Heart left ventricle (tissue), 16 donors: ENCODE results near the gene LIPC. TPM values are rescaled to one million over a fixed set of nuclear protein-coding genes. Genes with fewer than 3 reads are reported as not detected.

Experiments used
- ATAC-seq, 4 donors: fragments of 200-7000 bp; cut with Tn5 transposase; one replicate each; pipeline ENCODE4 v1.9.1; 2020 to 2022; ENCODE audit warnings: moderate library complexity in 4 of 4, mild to moderate bottlenecking in 3 of 4, moderate number of reproducible peaks in 1 of 4
- DNase-seq, 5 donors: peaks; one replicate each; pipeline ENCODE4 v3.0.0-alpha.2; 2020
- H3K27ac ChIP-seq, 12 donors: fragments of 200-600 bp; sonication (generic) in 4 of 12; one replicate each; pipeline versions ENCODE4 v1.5.0 to v1.8.0; 2016 to 2022; ENCODE audit warnings: mild to moderate bottlenecking in 2 of 12
- H3K27me3 ChIP-seq, 9 donors: fragments of 200-600 bp; sonication (generic) in 2 of 9; one replicate each; pipeline versions ENCODE4 v1.5.1 to v1.8.0; 2016 to 2022; ENCODE audit warnings: mild to moderate bottlenecking in 3 of 9
- H3K36me3 ChIP-seq, 9 donors: fragments of 200-600 bp; sonication (generic) in 2 of 9; one replicate each; pipeline versions ENCODE4 v1.5.0 to v1.8.0; 2018 to 2022; ENCODE audit warnings: mild to moderate bottlenecking in 2 of 9
- H3K4me1 ChIP-seq, 12 donors: fragments of 200-600 bp; sonication (generic) in 4 of 12; one replicate each; pipeline versions ENCODE4 v1.5.0 to v1.8.0; 2016 to 2022; ENCODE audit warnings: mild to moderate bottlenecking in 3 of 12
- H3K4me3 ChIP-seq, 12 donors: fragments of 200-600 bp; sonication (generic) in 4 of 12; one replicate each; pipeline versions ENCODE4 v1.5.0 to v1.8.0; 2017 to 2022; ENCODE audit warnings: mild to moderate bottlenecking in 9 of 12, moderate library complexity in 4 of 12
- H3K9me3 ChIP-seq, 12 donors: fragments of 200-600 bp; sonication (generic) in 4 of 12; one replicate each; pipeline versions ENCODE4 v1.5.0 to v1.8.0; 2016 to 2022; ENCODE audit warnings: mild to moderate bottlenecking in 1 of 12
- CTCF ChIP-seq, 12 donors: fragments of 200-600 bp; sonication (generic) in 4 of 12; IDR thresholded peaks; one replicate each; pipeline versions ENCODE4 v1.5.0 to v1.8.0; 2018 to 2022; ENCODE audit warnings: antibody characterized with exemption in 12 of 12, mild to moderate bottlenecking in 5 of 12
- POLR2A ChIP-seq, 2 donors: fragments of 450-650 bp; IDR thresholded peaks; one replicate each; pipeline ENCODE4 v1.6.1; 2017; ENCODE audit warnings: antibody characterized with exemption in 2 of 2, mild to moderate bottlenecking in 2 of 2, moderate library complexity in 2 of 2
- WGBS, 4 donors: extraction: QIAGEN DNeasy Blood & Tissue Kit in 2 of 4; methylation state at CpG; one replicate each; pipeline versions ENCODE4 v1.1.5 to v1.1.7; 2013 to 2018; 5-methylcytosine and 5-hydroxymethylcytosine counted together
- intact Hi-C, 10 donors: fragments of 100-400 bp; cut with DNase I; formaldehyde crosslinking; loops; one replicate each; pipeline versions ENCODE4 v1.11.1 to v1.14.2; 2022
- polyA plus RNA-seq, 2 donors: library from polyadenylated mRNA; stranded (reverse); fragments of 200-250 nt; gene quantifications; one replicate each; pipeline ENCODE4 v1.2.3, GENCODE V29; 2013
- total RNA-seq, 9 donors: library from RNA; depleted of rRNA in 2 of 9; stranded (reverse); fragments of >200 nt in 2 of 9; fragmentation: NEBNext Ultra II Directional in 3 of 9; extraction: Animal tissue kit (Norgen Biotek cat#: 25700) in 3 of 9; gene quantifications; one replicate each; pipeline versions ENCODE4 v1.1.0 to v1.2.4, GENCODE V29; 2016 to 2023
- donor health status: ischemic (EF 13 %, LVEDD 7.1; RV severe dilation, severe dysfunction).
- donor health status: healthy with polysubstance abuse.
- donor health status: DM: no; HTN: yes; CAD: no.
- donor health status: DM: no; HTN: no; CAD: no.
- donor health status: ischemic (EF 25% LVEDD 6.9; RV normal size, moderate dysfunction).
- donor health status: ischemic (EF 25% LVEDD 5.7; RV mildly dilated, moderate dysfunction).
- donor health status: healthy.
- donor health status: DM: yes; HTN: yes; CAD: no.
- donor health status: ischemic (EF 35%, LVEDD 5.7; RV mildly dilated, moderate dysfunction).
- donor health status: nonischemic (EF 11% LVEDD 7.7; RV severe dilation, severe dysfunction).
- donor health status: DM: yes; HTN: yes; CAD: no.
- donor health status: PGD.
- donor health status: ischemic (EF 29% LVEDD 5.4; RV normal size, mild dysfunction).
- donor health status: nonischemic (EF 23%, LVEDD 6.1; RV moderate dilation, normal function).

The LIPC gene
- total and polyA plus RNA-seq, 11 donors = 0.10 to 1.4 (median 0.55) TPM; not detected in 1

DNA sequence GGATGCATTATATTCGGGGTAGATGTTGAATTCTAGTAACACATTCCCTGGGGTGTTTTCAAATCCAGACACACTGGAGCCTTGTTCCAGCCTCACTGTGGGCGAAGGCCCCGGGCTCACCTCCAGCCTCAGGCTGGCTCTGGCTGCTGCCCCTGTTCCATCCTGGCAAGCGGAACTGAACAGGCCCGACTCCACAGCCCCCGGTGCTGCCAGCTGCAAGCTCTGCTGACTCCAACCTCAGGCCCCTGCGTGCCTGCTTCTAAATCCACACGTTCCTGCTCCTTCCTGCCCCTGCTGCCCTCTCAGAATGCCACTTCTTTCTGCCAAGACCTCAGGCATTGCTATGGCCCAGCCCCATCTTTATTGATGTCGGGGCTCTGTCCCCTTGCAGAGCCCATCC, 90.6 kb downstream of the LIPC start:
- peak; percentile 50 to 73 (median 64) for ATAC-seq
- DNase-seq = peak in 3 of 5 donors; percentile 51 to 69 (median 68)
- H3K4me3 ChIP-seq = no peak overlapping the region
- 65 to 82% (median 79%) methylated on average over 4 to 9 of the region's 9 CpGs for WGBS, 4 donors
- H3K4me1 ChIP-seq = peaks cover 3 to 92% (median 36%) of the 10 kb centered on the region in 12 donors
- peak overlapping the region; percentile 13 to 74 (median 48) for H3K27ac ChIP-seq
- no peaks in the 10 kb centered on the region for H3K9me3 ChIP-seq
- no peaks in the 10 kb centered on the region for H3K36me3 ChIP-seq
- H3K27me3 ChIP-seq = no peaks in the 10 kb centered on the region
- intact Hi-C loops = loop anchor here in 3 of 10 donors (10.0 kb wide), 3 partner anchors 88 to 258 kb away; partner anchors contain the start of gene LIPC (in 1 of the 3)
- TF ChIP-seq POLR2A (IDR thresholded peaks at IDR 0.05) = no peak
- no peak for TF ChIP-seq CTCF (IDR thresholded peaks at IDR 0.05)

DNA sequence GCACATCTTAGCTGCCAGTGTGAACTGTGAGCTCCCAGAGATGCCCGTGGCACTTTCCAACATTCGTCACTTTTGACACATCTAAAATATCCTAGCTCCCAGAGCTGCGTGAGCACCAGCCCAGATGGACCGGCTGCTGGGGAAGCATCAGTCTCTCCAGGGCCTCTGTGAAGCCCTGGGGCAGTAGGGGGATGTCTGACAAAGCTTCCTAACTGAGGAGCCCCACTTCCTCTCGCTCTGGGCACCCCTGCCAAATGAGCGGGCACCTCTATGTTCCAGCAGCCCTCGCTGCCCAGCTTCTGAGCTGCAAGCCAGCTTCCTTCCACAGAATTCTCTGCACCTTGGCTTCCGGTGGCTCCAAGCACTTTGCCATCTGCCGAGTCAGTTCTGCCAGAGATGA, 91.1 kb downstream of the LIPC start:
- Histone ChIP-seq H3K27me3 (no peaks in the 10 kb centered on the region), H3K4me1 (peaks cover 3 to 92% (median 36%) of the 10 kb centered on the region in 12 donors), H3K4me3 (no peak overlapping the region), H3K27ac (peak overlapping the region; percentile 13 to 74 (median 48)), H3K36me3 (no peaks in the 10 kb centered on the region), H3K9me3 (no peaks in the 10 kb centered on the region)
- DNase-seq (no peak), ATAC-seq (peak; percentile 3 to 22 (median 6))
- TF ChIP-seq CTCF (IDR thresholded peaks at IDR 0.05) (no peak), POLR2A (IDR thresholded peaks at IDR 0.05) (no peak)
- 56 to 70% (median 62%) methylated on average over 6 to 9 of the region's 9 CpGs for WGBS, 4 donors
- intact Hi-C loops = loop anchor here in 3 of 10 donors (10.0 kb wide), 3 partner anchors 88 to 258 kb away; partner anchors contain the start of gene LIPC (in 1 of the 3)

DNA sequence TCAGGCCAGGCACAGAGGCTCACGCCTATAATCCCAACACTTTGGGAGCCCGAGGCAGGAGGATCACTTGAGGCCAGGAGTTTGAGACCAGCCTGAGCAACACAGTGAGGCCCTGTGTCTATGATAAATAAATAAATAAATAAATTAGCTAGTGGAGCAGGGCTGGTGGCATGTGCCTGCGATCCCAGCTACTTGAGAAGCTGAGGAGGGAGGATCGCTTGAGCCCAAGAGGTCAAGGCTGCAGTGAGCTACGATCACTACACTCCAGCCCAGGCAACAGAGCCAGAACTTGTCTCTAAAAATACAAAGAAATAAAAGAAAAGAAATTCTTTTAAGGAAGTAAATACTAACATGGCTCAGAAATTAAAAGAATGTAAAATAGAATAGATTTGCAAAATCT, 91.8 kb downstream of the LIPC start:
- H3K27me3 ChIP-seq = no peaks in the 10 kb centered on the region
- H3K27ac ChIP-seq = peak overlapping the region in 10 of 12 donors; percentile 13 to 74 (median 50)
- DNase-seq (no peak), ATAC-seq (no peak)
- no peaks in the 10 kb centered on the region for H3K36me3 ChIP-seq
- 90 to 93% (median 91%) methylated on average over 5 of the region's 5 CpGs for WGBS, 4 donors
- no peak overlapping the region for H3K4me3 ChIP-seq
- TF ChIP-seq CTCF (IDR thresholded peaks at IDR 0.05) (no peak), POLR2A (IDR thresholded peaks at IDR 0.05) (no peak)
- no peaks in the 10 kb centered on the region for H3K9me3 ChIP-seq
- H3K4me1 ChIP-seq = peaks cover 3 to 92% (median 38%) of the 10 kb centered on the region in 12 donors
- intact Hi-C loops = loop anchor here in 3 of 10 donors (10.0 kb wide), 3 partner anchors 89 to 259 kb away; partner anchors contain the start of gene LIPC (in 1 of the 3)

DNA sequence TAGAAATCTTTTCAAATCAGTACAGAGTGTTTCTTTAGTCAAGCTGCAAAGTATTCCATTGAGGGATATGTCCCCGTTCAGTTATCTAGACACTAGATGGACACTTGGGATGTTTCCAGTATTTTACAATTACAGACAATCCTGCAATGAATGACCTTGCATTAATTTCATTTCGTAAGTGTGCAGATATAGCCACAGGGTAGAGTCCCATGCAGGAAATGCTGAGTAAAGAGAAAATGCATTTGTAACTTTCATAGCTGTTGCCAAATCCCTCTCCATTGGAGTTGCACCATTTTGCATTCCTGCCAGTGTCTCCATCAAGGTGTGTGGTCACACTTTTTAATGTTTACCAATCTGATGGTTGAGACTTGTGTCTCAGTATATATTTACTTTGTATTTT, 92.5 kb downstream of the LIPC start:
- TF ChIP-seq CTCF (IDR thresholded peaks at IDR 0.05) (no peak), POLR2A (IDR thresholded peaks at IDR 0.05) (no peak)
- DNase-seq (no peak), ATAC-seq (peak; percentile 15 to 63 (median 57))
- no peaks in the 10 kb centered on the region for H3K36me3 ChIP-seq
- H3K27ac ChIP-seq = peak overlapping the region in 8 of 12 donors; percentile 41 to 74 (median 57)
- no peak overlapping the region for H3K4me3 ChIP-seq
- no peaks in the 10 kb centered on the region for H3K9me3 ChIP-seq
- H3K4me1 ChIP-seq = peaks cover 3 to 88% (median 39%) of the 10 kb centered on the region in 12 donors
- H3K27me3 ChIP-seq = no peaks in the 10 kb centered on the region
- WGBS, 4 donors = 38 to 53% (median 43%) methylated on average over 2 of the region's 2 CpGs
- intact Hi-C loops = loop anchor here in 3 of 10 donors (10.0 kb wide), 3 partner anchors 89 to 259 kb away; partner anchors contain the start of gene LIPC (in 1 of the 3)
